ENCODE results near the gene GLYATL3.
A peak's percentile ranks its signal among the peaks of the same experiment; 100 is the strongest.

Gene GLYATL3

DNA sequence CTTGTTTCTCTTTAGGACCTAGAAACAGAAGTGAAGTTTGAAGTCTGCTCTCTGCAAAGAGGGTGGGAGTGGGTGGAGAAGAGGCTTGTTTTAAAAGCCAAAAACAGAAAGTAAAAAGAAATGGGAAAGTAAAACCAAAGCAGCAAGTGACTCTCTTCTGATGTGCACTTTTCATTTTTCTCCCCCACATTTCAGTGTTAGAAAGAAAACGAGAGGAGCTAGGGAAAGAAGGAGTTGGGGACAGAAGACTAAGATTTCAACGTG lies 52.1 kb downstream of the GLYATL3 start:
- peaks cover 0 to 13% (median 6%) of the 10 kb centered on the region in 5 experiments for H3K27me3 ChIP-seq (replicated peaks in 2 of 5; ENCODE audit: control insufficient read depth in 4 of 5, insufficient read depth in 5 of 5, low read length in 4 of 5)
- no peaks in the 10 kb centered on the region for H3K36me3 ChIP-seq (ENCODE audit: control insufficient read depth in 4 of 4, insufficient read depth in 4 of 4, low read length in 3 of 4)
- no CpG with 5 or more reads among the region's 2 CpGs for WGBS (ENCODE audit: insufficient coverage)
- DNase-seq, result peak in 2 of 3 donors; percentile 43 to 52
- H3K4me3 ChIP-seq (ENCODE audit: control insufficient read depth in 1 of 7, extremely low read depth in 1 of 7, insufficient read depth in 4 of 7, low read depth in 2 of 7, low read length in 6 of 7), result peak overlapping the region in 6 of 7 experiments; percentile 63 to 87 (median 74)
- POLR2A ChIA-PET, result no interaction called here
- H3K4me1 ChIP-seq (ENCODE audit: control extremely low read depth in 1 of 4, control insufficient read depth in 4 of 4, insufficient read depth in 4 of 4, low read length in 3 of 4), result peaks cover 5 to 33% (median 24%) of the 10 kb centered on the region in 4 experiments
- no peaks in the 10 kb centered on the region for H3K9me3 ChIP-seq (ENCODE audit: control extremely low read depth in 1 of 5, control insufficient read depth in 4 of 5, insufficient read depth in 2 of 5, low read depth in 1 of 5, low read length in 4 of 5)
- H3K27ac ChIP-seq (ENCODE audit: insufficient read depth in 1 of 2, low read depth in 1 of 2, low read length in 2 of 2, poor library complexity in 1 of 2, severe bottlenecking in 2 of 2), result no peak overlapping the region
- CTCF ChIA-PET, result interaction anchor here (1.2 to 2.7 kb wide), 2 partner anchors 20 to 56 kb away, joined by 3 to 13 read pairs; no protein-coding TSS in a partner anchor

DNA sequence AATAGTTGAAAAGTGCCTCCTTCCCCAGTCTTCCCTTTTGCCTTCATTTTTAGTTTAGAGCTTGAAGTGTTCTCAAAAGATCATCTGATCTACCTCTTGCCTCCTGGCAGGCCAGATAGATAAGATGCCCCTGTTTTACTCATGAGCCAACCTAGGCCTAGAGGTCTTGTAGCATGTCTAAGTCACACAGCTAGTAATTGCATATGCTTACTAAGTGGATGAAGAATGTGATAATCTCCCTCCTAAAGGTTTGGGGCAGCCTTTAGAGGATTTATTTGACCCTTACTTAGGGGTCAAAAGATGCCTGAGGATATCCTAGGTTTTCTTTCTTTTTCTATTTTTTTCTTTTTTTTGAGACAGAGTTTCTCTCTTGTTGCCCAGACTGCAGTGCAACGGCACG lies 52.9 kb downstream of the GLYATL3 start:
- Histone ChIP-seq H3K27ac (ENCODE audit: insufficient read depth in 1 of 2, low read depth in 1 of 2, low read length in 2 of 2, poor library complexity in 1 of 2, severe bottlenecking in 2 of 2) (no peak overlapping the region), H3K9me3 (ENCODE audit: control extremely low read depth in 1 of 5, control insufficient read depth in 4 of 5, insufficient read depth in 2 of 5, low read depth in 1 of 5, low read length in 4 of 5) (no peaks in the 10 kb centered on the region), H3K4me1 (ENCODE audit: control extremely low read depth in 1 of 4, control insufficient read depth in 4 of 4, insufficient read depth in 4 of 4, low read length in 3 of 4) (peaks cover 5 to 33% (median 24%) of the 10 kb centered on the region in 4 experiments), H3K36me3 (ENCODE audit: control insufficient read depth in 4 of 4, insufficient read depth in 4 of 4, low read length in 3 of 4) (no peaks in the 10 kb centered on the region), H3K4me3 (ENCODE audit: control insufficient read depth in 1 of 7, extremely low read depth in 1 of 7, insufficient read depth in 4 of 7, low read depth in 2 of 7, low read length in 6 of 7) (no peak overlapping the region), H3K27me3 (replicated peaks in 2 of 5; ENCODE audit: control insufficient read depth in 4 of 5, insufficient read depth in 5 of 5, low read length in 4 of 5) (peaks cover 0 to 13% (median 6%) of the 10 kb centered on the region in 5 experiments)
- ChIA-PET CTCF (interaction anchor here (0.9 to 2.7 kb wide), 5 partner anchors 11 to 55 kb away, joined by 3 to 13 read pairs (median 3); no protein-coding TSS in a partner anchor), POLR2A (no interaction called here)
- WGBS (ENCODE audit: insufficient coverage), result 100% methylated on average over 2 of the region's 2 CpGs
- no peak for DNase-seq

DNA sequence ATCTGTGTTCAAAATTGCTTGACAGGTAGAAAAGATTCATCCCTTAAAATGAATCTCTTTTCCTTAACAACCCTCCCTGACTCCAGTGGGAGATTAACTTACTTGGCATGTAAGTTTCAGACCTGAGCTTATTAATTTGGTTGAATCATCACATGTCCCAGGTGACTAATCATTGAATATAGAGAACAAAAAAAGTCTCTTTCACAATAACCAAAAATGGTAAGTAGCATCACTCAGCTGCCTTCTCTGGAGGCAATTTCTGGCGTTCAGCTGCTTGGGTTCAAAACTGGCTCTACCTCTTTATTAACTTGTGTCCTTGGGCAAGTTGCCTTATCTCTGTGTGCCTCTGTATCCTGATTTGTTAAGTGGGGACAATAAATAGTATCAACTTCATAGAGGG lies 53.7 kb downstream of the GLYATL3 start:
- ChIA-PET POLR2A (no interaction called here), CTCF (interaction anchor here (1.4 to 2.7 kb wide), 5 partner anchors 12 to 53 kb away, joined by 3 to 13 read pairs (median 4); no protein-coding TSS in a partner anchor)
- Histone ChIP-seq H3K9me3 (ENCODE audit: control extremely low read depth in 1 of 5, control insufficient read depth in 4 of 5, insufficient read depth in 2 of 5, low read depth in 1 of 5, low read length in 4 of 5) (no peaks in the 10 kb centered on the region), H3K27me3 (replicated peaks in 2 of 5; ENCODE audit: control insufficient read depth in 4 of 5, insufficient read depth in 5 of 5, low read length in 4 of 5) (peaks cover 0 to 13% (median 6%) of the 10 kb centered on the region in 5 experiments), H3K36me3 (ENCODE audit: control insufficient read depth in 4 of 4, insufficient read depth in 4 of 4, low read length in 3 of 4) (no peaks in the 10 kb centered on the region), H3K4me3 (ENCODE audit: control insufficient read depth in 1 of 7, extremely low read depth in 1 of 7, insufficient read depth in 4 of 7, low read depth in 2 of 7, low read length in 6 of 7) (no peak overlapping the region), H3K4me1 (ENCODE audit: control extremely low read depth in 1 of 4, control insufficient read depth in 4 of 4, insufficient read depth in 4 of 4, low read length in 3 of 4) (peaks cover 5 to 33% (median 24%) of the 10 kb centered on the region in 4 experiments), H3K27ac (ENCODE audit: insufficient read depth in 1 of 2, low read depth in 1 of 2, low read length in 2 of 2, poor library complexity in 1 of 2, severe bottlenecking in 2 of 2) (no peak overlapping the region)
- WGBS (ENCODE audit: insufficient coverage), result no CpG with 5 or more reads among the region's 1 CpG
- DNase-seq, result no peak

DNA sequence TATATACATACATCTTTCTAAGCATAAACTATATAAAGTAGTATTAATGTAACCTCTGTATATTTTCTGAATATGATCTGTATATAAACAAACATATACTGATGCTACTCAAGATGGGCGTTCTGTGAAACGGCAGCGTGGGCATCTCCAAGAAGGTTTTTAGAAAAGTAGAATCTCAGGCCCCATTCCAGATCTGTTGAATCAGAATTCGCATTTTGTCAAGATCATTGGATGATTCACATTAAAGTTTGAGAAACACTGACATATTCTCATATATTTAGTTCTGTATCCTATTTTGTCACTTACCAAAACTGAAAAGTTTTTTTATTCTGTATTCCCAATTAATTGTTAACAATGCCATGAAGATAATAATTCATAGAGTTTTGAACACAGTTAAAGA lies 56.2 kb downstream of the GLYATL3 start:
- Histone ChIP-seq H3K9me3 (ENCODE audit: control extremely low read depth in 1 of 5, control insufficient read depth in 4 of 5, insufficient read depth in 2 of 5, low read depth in 1 of 5, low read length in 4 of 5) (no peaks in the 10 kb centered on the region), H3K27ac (ENCODE audit: insufficient read depth in 1 of 2, low read depth in 1 of 2, low read length in 2 of 2, poor library complexity in 1 of 2, severe bottlenecking in 2 of 2) (no peak overlapping the region), H3K27me3 (replicated peaks in 2 of 5; ENCODE audit: control insufficient read depth in 4 of 5, insufficient read depth in 5 of 5, low read length in 4 of 5) (peaks cover 0 to 3% (median 0%) of the 10 kb centered on the region in 5 experiments), H3K36me3 (ENCODE audit: control insufficient read depth in 4 of 4, insufficient read depth in 4 of 4, low read length in 3 of 4) (no peaks in the 10 kb centered on the region), H3K4me3 (ENCODE audit: control insufficient read depth in 1 of 7, extremely low read depth in 1 of 7, insufficient read depth in 4 of 7, low read depth in 2 of 7, low read length in 6 of 7) (no peak overlapping the region), H3K4me1 (ENCODE audit: control extremely low read depth in 1 of 4, control insufficient read depth in 4 of 4, insufficient read depth in 4 of 4, low read length in 3 of 4) (peaks cover 5 to 23% (median 14%) of the 10 kb centered on the region in 4 experiments)
- ChIA-PET CTCF (no interaction called here), POLR2A (no interaction called here)
- no CpG with 5 or more reads among the region's 4 CpGs for WGBS (ENCODE audit: insufficient coverage)
- DNase-seq, result no peak

DNA sequence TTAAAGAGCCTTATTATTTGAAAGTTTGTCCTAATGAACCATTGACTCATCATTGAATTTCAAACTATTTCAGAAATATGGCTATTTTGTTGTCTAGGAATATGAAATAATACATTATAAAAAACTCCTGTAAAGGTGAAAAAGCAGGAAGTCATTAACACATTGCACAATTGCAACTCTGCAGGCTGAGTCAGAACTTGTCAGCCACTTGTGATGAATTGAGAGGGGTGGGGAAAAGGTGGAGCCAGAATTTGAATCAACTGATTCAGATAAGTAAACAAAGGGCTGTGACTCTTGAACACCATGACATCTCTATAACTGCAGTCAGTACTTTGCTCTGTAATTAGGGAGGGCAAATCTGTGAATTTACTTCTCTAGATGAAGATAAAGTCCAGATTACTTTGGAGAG lies 56.7 kb downstream of the GLYATL3 start:
- ChIA-PET CTCF (interaction anchor here (1.2 kb wide), 1 partner anchor 13 kb away, joined by 3 read pairs; no protein-coding TSS in a partner anchor), POLR2A (no interaction called here)
- H3K27me3 ChIP-seq (replicated peaks in 2 of 5; ENCODE audit: control insufficient read depth in 4 of 5, insufficient read depth in 5 of 5, low read length in 4 of 5), result no peaks in the 10 kb centered on the region
- no peak overlapping the region for H3K4me3 ChIP-seq (ENCODE audit: control insufficient read depth in 1 of 7, extremely low read depth in 1 of 7, insufficient read depth in 4 of 7, low read depth in 2 of 7, low read length in 6 of 7)
- no peak overlapping the region for H3K27ac ChIP-seq (ENCODE audit: insufficient read depth in 1 of 2, low read depth in 1 of 2, low read length in 2 of 2, poor library complexity in 1 of 2, severe bottlenecking in 2 of 2)
- H3K4me1 ChIP-seq (ENCODE audit: control extremely low read depth in 1 of 4, control insufficient read depth in 4 of 4, insufficient read depth in 4 of 4, low read length in 3 of 4), result peaks cover 5 to 18% (median 9%) of the 10 kb centered on the region in 4 experiments
- peak; percentile 59 to 90 (median 87) for DNase-seq
- H3K36me3 ChIP-seq (ENCODE audit: control insufficient read depth in 4 of 4, insufficient read depth in 4 of 4, low read length in 3 of 4), result no peaks in the 10 kb centered on the region
- H3K9me3 ChIP-seq (ENCODE audit: control extremely low read depth in 1 of 5, control insufficient read depth in 4 of 5, insufficient read depth in 2 of 5, low read depth in 1 of 5, low read length in 4 of 5), result no peaks in the 10 kb centered on the region

DNA sequence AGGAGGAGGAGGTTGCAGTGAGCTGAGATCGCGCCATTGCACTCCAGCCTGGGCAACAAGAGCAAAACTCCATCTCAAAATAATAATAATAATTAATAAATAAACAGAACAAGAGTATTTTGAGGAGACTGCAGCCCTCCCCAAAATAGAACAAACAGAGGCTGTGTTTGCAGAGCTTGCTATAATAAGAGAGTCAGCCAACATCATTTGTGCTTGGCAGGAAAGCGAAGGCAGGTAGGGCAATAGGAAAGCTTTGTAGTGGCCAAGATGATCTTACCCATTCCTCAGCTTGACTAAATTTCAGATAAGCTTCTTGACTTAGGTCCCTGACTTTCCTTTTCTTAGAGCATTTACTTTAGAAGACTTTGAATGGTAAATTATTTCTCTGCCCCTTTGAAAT lies 57.5 kb downstream of the GLYATL3 start:
- H3K27me3 ChIP-seq (replicated peaks in 2 of 5; ENCODE audit: control insufficient read depth in 4 of 5, insufficient read depth in 5 of 5, low read length in 4 of 5), result no peaks in the 10 kb centered on the region
- H3K4me3 ChIP-seq (ENCODE audit: control insufficient read depth in 1 of 7, extremely low read depth in 1 of 7, insufficient read depth in 4 of 7, low read depth in 2 of 7, low read length in 6 of 7), result no peak overlapping the region
- H3K27ac ChIP-seq (ENCODE audit: insufficient read depth in 1 of 2, low read depth in 1 of 2, low read length in 2 of 2, poor library complexity in 1 of 2, severe bottlenecking in 2 of 2), result no peak overlapping the region
- ChIA-PET POLR2A (no interaction called here), CTCF (interaction anchor here (1.2 kb wide), 1 partner anchor 13 kb away, joined by 3 read pairs; no protein-coding TSS in a partner anchor)
- 100% methylated on average over 1 of the region's 3 CpGs for whole genome bisulfite sequencing (ENCODE audit: insufficient coverage)
- no peaks in the 10 kb centered on the region for H3K9me3 ChIP-seq (ENCODE audit: control extremely low read depth in 1 of 5, control insufficient read depth in 4 of 5, insufficient read depth in 2 of 5, low read depth in 1 of 5, low read length in 4 of 5)
- no peak for DNase-seq
- no peaks in the 10 kb centered on the region for H3K36me3 ChIP-seq (ENCODE audit: control insufficient read depth in 4 of 4, insufficient read depth in 4 of 4, low read length in 3 of 4)
- H3K4me1 ChIP-seq (ENCODE audit: control extremely low read depth in 1 of 4, control insufficient read depth in 4 of 4, insufficient read depth in 4 of 4, low read length in 3 of 4), result peaks cover under 1 to 11% (median 4%) of the 10 kb centered on the region in 4 experiments

DNA sequence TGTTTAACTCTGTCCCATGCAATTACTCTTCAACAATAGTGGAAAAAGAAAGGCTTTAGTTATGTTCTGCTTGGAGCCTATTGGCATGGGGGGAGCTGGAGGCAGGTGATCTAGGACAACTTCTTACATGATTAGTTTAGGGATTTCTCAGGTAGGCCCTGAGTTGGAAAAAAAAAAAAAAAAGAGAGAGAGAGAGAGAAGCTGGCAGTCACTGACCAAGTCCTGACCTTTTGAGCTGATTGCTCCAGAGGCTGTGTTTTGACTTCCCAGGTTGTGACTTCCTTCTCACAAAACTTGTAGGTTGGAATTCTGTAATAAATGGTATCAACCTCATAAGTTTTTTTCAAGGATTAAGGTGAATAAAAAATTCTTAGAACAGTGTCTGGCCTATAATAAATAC lies 58.5 kb downstream of the GLYATL3 start:
- no peak for DNase-seq
- ChIA-PET CTCF (interaction anchor here (1.4 kb wide), 1 partner anchor 12 kb away, joined by 3 read pairs; no protein-coding TSS in a partner anchor), POLR2A (no interaction called here)
- Histone ChIP-seq H3K4me3 (ENCODE audit: control insufficient read depth in 1 of 7, extremely low read depth in 1 of 7, insufficient read depth in 4 of 7, low read depth in 2 of 7, low read length in 6 of 7) (no peak overlapping the region), H3K36me3 (ENCODE audit: control insufficient read depth in 4 of 4, insufficient read depth in 4 of 4, low read length in 3 of 4) (no peaks in the 10 kb centered on the region), H3K9me3 (ENCODE audit: control extremely low read depth in 1 of 5, control insufficient read depth in 4 of 5, insufficient read depth in 2 of 5, low read depth in 1 of 5, low read length in 4 of 5) (no peaks in the 10 kb centered on the region), H3K4me1 (ENCODE audit: control extremely low read depth in 1 of 4, control insufficient read depth in 4 of 4, insufficient read depth in 4 of 4, low read length in 3 of 4) (peaks cover 0 to 8% (median 4%) of the 10 kb centered on the region in 4 experiments), H3K27ac (ENCODE audit: insufficient read depth in 1 of 2, low read depth in 1 of 2, low read length in 2 of 2, poor library complexity in 1 of 2, severe bottlenecking in 2 of 2) (no peak overlapping the region), H3K27me3 (replicated peaks in 2 of 5; ENCODE audit: control insufficient read depth in 4 of 5, insufficient read depth in 5 of 5, low read length in 4 of 5) (no peaks in the 10 kb centered on the region)

Data from common myeloid progenitor, CD34-positive (primary cell).